Left renal pelvis (tissue), 4 donors: Measurements from ENCODE around the gene ATXN10. TPM values are rescaled to one million over a fixed set of nuclear protein-coding genes. Genes with fewer than 3 reads are reported as not detected.

Experiments
- DNase-seq, 4 donors: peaks; one replicate each; pipeline ENCODE4 v3.0.0-alpha.2; 2013; ENCODE audit warnings: low read depth in 4 of 4, low spot score in 3 of 4
- polyA plus RNA-seq, 4 donors: library from polyadenylated mRNA; unstranded; fragments of 120-200 nt; gene quantifications; one replicate each; pipeline ENCODE4 v1.2.1, GENCODE V29; 2013; ENCODE audit not compliant: insufficient read length in 4 of 4

ATXN10 gene
- polyA plus RNA-seq, 4 donors, result 250 to 339 (median 295) TPM

- no peak for DNase-seq
Observed at GRCh38 chr22:45814198-45814597, 142.6 kb downstream of the ATXN10 start.

- no peak for DNase-seq
Observed at GRCh38 chr22:45816776-45817175, 145.1 kb downstream of the ATXN10 start.

GRCh38 chr22:45817745-45818423 lies 146.2 kb downstream of the ATXN10 start:
- peak; percentile 11 to 48 (median 24) for DNase-seq

GRCh38 chr22:45818424-45819085 lies 146.9 kb downstream of the ATXN10 start:
- peak in 1 of 4 donors; percentile 7 for DNase-seq

GRCh38 chr22:45819305-45819704 lies 147.7 kb downstream of the ATXN10 start:
- DNase-seq, result no peak

GRCh38 chr22:45823336-45823735 lies 151.7 kb downstream of the ATXN10 start:
- no peak for DNase-seq

GRCh38 chr22:45826520-45826919 lies 154.9 kb downstream of the ATXN10 start:
- no peak for DNase-seq

GRCh38 chr22:45828841-45829240 lies 157.2 kb downstream of the ATXN10 start:
- DNase-seq, result no peak

- DNase-seq, result no peak
Observed at GRCh38 chr22:45830531-45831245, 159.1 kb downstream of the ATXN10 start.

- no peak for DNase-seq
Observed at GRCh38 chr22:45831394-45831793, 159.8 kb downstream of the ATXN10 start.

- no peak for DNase-seq
Observed at GRCh38 chr22:45832180-45832579, 160.5 kb downstream of the ATXN10 start.

GRCh38 chr22:45832959-45833580 lies 161.4 kb downstream of the ATXN10 start:
- no peak for DNase-seq

- DNase-seq, result no peak
Observed at GRCh38 chr22:45833613-45834012, 162.0 kb downstream of the ATXN10 start.

GRCh38 chr22:45834241-45834640 lies 162.6 kb downstream of the ATXN10 start:
- DNase-seq, result no peak

- DNase-seq, result no peak
Observed at GRCh38 chr22:45834795-45835194, 163.2 kb downstream of the ATXN10 start.

GRCh38 chr22:45836418-45837169 lies 165.0 kb downstream of the ATXN10 start:
- no peak for DNase-seq

- DNase-seq, result no peak
Observed at GRCh38 chr22:45837508-45837907, 165.9 kb downstream of the ATXN10 start.

- DNase-seq, result no peak
Observed at GRCh38 chr22:45838305-45838887, 166.8 kb downstream of the ATXN10 start.

- DNase-seq, result no peak
Observed at GRCh38 chr22:45840483-45840882, 168.8 kb downstream of the ATXN10 start.
